ENCODE measurements around the gene TRANK1. TPM values are rescaled to one million over a fixed set of nuclear protein-coding genes. Genes with fewer than 3 reads are reported as not detected.

The TRANK1 gene
- total RNA-seq, 4 donors from 2014 or later = 9.4 to 31.5 (median 14.6) TPM

DNA sequence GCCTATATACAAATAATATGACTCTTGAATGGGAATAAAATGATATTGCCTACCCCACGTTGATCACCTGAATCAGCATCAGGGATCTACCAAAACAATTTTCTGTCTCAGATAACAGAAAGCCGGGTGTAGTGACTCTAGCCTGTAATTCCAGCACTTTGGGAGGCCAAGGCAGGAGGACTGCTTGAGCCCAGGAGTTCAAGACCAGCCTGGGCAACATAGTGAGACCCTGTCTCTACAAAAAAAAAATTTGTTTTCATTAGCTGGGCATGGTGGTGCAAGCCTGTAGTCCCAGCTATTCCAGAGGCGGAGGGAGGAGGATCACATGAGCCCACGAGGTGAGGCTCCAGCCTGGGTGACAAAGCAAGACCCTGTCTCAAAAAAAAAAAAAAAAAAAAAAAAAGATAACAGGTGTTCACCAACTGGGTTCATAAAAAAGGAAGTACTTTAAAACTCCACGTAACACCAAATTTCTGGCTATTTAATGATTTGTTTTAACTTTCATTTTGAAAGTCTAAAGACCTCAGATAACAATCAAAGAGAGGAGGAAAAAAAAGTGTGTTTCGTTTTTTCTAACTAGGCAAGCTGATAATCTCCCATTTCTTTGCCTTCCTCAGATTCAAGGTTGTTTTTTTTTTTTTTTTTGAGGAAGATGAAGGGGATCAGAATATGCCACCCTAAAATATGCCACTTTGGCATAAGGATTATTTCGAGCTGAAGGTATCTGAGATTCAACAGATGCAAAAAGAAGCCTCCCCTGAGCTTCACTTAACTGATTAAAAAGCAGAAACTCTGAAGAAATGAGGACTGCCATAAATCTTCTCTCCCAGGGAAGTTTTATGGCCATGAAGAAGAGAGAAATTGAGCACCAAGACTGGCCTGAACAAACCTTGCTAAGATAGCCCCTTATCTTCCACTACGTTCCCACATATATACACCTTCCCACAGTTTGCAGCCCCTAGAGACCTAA is 44.1 kb downstream of the TRANK1 start:
- TF ChIP-seq, protein P1, sequence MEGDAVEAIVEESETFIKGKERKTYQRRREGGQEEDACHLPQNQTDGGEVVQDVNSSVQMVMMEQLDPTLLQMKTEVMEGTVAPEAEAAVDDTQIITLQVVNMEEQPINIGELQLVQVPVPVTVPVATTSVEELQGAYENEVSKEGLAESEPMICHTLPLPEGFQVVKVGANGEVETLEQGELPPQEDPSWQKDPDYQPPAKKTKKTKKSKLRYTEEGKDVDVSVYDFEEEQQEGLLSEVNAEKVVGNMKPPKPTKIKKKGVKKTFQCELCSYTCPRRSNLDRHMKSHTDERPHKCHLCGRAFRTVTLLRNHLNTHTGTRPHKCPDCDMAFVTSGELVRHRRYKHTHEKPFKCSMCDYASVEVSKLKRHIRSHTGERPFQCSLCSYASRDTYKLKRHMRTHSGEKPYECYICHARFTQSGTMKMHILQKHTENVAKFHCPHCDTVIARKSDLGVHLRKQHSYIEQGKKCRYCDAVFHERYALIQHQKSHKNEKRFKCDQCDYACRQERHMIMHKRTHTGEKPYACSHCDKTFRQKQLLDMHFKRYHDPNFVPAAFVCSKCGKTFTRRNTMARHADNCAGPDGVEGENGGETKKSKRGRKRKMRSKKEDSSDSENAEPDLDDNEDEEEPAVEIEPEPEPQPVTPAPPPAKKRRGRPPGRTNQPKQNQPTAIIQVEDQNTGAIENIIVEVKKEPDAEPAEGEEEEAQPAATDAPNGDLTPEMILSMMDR (IDR thresholded peaks at IDR 0.05) = no peak
- no peak for DNase-seq (ENCODE audit: low spot score)
- ATAC-seq (ENCODE audit: low FRiP score) = no peak

DNA sequence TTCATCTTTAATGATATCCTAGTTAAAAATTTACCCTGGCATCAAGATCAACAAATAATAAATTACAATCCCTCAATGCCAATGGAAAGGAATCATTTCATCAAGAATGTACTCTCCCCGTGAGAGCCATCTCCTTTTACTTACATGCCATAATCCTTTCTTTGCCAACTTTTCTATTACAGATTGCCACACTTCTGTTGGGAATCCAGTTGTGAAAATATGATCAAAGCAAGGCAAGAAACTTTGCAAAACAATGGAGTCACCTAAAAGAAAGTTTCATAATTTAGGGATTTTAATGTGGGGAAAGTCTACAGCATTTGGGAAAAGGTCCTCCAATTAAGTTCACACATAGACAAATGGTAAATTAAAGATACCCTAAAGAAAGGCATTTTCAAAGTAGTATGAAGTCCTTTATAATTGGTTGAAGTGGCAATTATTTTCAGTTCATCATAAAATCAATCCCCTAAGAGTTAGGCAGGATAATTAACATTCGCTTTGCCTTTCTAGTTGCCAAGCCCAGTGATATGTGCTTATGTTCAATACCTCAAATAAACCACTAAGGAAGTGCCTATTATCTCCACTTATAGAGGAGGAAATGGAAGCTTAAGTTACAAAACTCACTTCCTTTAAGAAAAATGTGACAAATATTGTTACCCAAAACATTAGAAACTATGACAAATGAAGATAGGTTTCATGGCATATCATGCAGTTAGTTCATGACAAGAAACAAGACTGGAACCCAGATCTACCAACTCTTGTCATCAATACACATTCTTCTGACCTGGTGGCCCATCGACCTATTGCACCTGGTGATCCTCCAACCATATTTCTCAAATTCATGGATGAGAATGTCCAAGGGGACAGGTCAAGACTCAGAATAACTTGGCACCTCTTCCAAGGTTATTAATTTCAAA is 49.1 kb downstream of the TRANK1 start:
- DNase-seq (ENCODE audit: low spot score) (no peak), ATAC-seq (ENCODE audit: low FRiP score) (no peak)
- TF ChIP-seq, protein P1 (IDR thresholded peaks at IDR 0.05) = no peak

DNA sequence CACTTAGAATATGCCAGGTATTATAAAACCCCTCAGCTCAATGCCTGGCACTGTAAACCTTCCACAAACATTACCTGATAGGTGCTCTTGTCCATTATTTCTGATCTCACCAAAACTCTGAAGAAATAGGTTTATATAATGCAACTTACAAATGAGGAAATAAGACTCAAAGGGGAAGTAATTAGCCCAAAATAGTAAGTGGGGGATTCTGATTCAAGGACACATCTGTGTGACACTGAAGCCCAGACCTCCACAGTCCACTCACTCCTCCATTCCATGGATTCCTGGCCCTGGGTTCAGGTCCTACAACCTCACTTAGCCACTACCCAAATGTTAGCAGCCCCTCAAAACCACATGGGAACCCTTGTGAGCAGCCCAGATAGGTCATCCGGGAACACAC is 49.9 kb downstream of the TRANK1 start:
- ATAC-seq (ENCODE audit: low FRiP score) (no peak), DNase-seq (ENCODE audit: low spot score) (no peak)
- TF ChIP-seq, protein P1 (IDR thresholded peaks at IDR 0.05) = no peak

DNA sequence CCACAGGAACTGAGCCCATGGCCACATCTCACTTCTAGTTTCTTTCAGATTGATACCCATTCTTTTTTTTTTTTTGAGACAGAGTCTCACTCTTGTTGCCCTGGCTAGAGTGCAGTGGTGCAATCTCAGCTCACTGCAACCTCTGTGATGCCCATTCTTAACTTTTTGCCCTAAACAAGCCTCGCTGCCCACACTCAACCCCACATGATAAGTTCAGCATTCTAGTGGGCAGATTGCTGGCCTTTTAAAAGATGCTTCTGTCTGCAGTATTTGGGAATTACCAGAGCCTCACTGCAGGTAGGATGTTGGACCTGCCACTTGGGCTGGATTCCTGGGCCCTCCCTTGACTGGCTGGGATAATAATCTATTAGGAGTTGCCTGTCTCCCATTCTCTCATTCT is 51.0 kb downstream of the TRANK1 start:
- DNase-seq (ENCODE audit: low spot score) = no peak
- TF ChIP-seq, protein P1 (IDR thresholded peaks at IDR 0.05) = no peak
- no peak for ATAC-seq (ENCODE audit: low FRiP score)

DNA sequence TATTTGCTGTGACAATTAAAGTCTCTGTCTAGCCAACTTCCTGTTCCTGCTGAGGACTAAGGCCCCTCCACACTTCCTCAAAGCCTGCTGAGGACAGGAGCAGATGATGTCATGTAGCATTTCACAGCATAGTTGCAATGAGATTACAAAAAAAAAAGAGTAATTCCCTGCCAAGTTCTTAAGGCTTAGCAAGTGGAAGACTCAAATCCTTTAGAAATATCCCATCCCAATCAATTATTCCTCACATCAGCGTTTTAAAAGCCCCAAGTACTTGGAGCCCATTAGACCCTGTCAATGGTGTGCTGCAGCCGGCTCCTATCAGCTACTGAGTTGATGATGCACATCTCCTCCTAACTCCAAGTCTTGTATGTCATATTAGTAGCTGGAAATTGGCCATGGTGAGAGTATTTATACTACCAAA is 51.7 kb downstream of the TRANK1 start:
- TF ChIP-seq, protein P1 (IDR thresholded peaks at IDR 0.05) = no peak
- DNase-seq (ENCODE audit: low spot score) (no peak), ATAC-seq (ENCODE audit: low FRiP score) (no peak)

DNA sequence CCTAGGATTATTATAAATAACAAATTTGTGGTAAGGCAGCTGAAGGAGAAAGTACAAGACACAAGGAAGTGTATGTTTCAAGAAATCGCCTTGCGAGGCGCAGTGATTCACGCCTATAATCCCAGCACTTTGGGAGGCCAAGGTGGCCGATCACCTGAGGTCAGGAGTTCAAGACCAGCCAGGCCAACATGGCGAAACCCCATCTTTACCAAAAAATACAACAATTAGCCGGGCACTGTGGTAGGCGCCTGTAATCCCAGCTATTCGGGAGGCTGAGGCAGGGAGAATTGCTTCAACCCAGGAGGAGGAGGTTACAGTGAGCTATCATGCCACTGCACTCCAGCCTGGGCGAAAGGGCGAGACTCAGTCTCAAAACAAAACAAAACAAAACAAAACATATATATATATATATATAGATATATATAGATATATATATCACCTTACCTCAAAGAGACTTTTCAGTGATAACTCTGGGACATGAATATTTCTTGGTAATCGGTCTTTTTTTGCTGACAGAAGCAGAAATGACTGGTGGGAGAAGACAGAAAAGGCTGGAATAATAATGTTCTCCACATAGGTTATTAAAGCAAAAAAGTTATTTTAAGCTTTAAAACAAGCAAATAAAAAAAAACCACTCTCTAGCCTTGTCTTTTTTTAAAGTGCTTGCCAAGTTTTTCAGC is 52.3 kb downstream of the TRANK1 start:
- TF ChIP-seq, protein P1 (IDR thresholded peaks at IDR 0.05) = no peak
- ATAC-seq (ENCODE audit: low FRiP score) (no peak), DNase-seq (ENCODE audit: low spot score) (no peak)

Measured in omental fat pad (tissue), 4 donors.